ENCODE measurements around the gene CLNK. TPM values are rescaled to one million over a fixed set of nuclear protein-coding genes. Genes with fewer than 3 reads are reported as not detected.

The CLNK gene
- total RNA-seq, 4 donors from 2014 or later: 0.17 TPM; not detected in 3

GRCh38 chr4:10589799-10590198, 94.8 kb downstream of the CLNK start:
- no peak for TF ChIP-seq CTCF (IDR thresholded peaks at IDR 0.05; ENCODE audit: low read depth)

- TF ChIP-seq CTCF (IDR thresholded peaks at IDR 0.05; ENCODE audit: low read depth): no peak
These were observed 95.2 kb downstream of the CLNK start for GRCh38 chr4:10589321-10589720.

GRCh38 chr4:10587697-10588096, 96.9 kb downstream of the CLNK start:
- TF ChIP-seq CTCF (IDR thresholded peaks at IDR 0.05; ENCODE audit: low read depth): no peak

- no peak for TF ChIP-seq CTCF (IDR thresholded peaks at IDR 0.05; ENCODE audit: low read depth)
These were observed 97.3 kb downstream of the CLNK start for GRCh38 chr4:10587296-10587695.

- no peak for TF ChIP-seq CTCF (IDR thresholded peaks at IDR 0.05; ENCODE audit: low read depth)
These were observed 100.5 kb downstream of the CLNK start for GRCh38 chr4:10584042-10584441.

- TF ChIP-seq CTCF (IDR thresholded peaks at IDR 0.05; ENCODE audit: low read depth): no peak
These were observed 101.6 kb downstream of the CLNK start for GRCh38 chr4:10582951-10583350.

GRCh38 chr4:10582059-10582686, 102.4 kb downstream of the CLNK start:
- no peak for TF ChIP-seq CTCF (IDR thresholded peaks at IDR 0.05; ENCODE audit: low read depth)
